ENCODE data around the gene FBRS. TPM values are rescaled to one million over a fixed set of nuclear protein-coding genes. Genes with fewer than 3 reads are reported as not detected.

FBRS gene
- total RNA-seq, result 100 to 1,000 TPM; 140 to 165 TPM
- polyA plus RNA-seq (ENCODE audit: insufficient read depth, low read depth, low replicate concordance), result 302 TPM
- long read RNA-seq, donor 1, full-length matches to known transcripts, result 4 of 21 reads
- long read RNA-seq, donor 1, partial matches to known transcripts, result 17 of 21 reads
- long read RNA-seq, donor 1, other reads (novel, unspliced or antisense), result 0 of 21 reads
- long read RNA-seq, donor 2, partial matches to known transcripts, result 0 of 4 reads
- long read RNA-seq, donor 2, other reads (novel, unspliced or antisense), result 0 of 4 reads

GRCh38 chr16:30657866-30658730 is at the start of gene FBRS:
Gene FBRS, plus strand, starts transcription at chr16:30658431. Its CDS starts 1,088 bp downstream, at chr16:30659519.
- Histone ChIP-seq H3K36me3 (ENCODE audit: low read depth, missing control alignments) (no peaks in the 10 kb centered on the region), H3K4me3 (peak within 1 kb of the TSS; percentile 76 to 95), H3K9me3 (no peaks in the 10 kb centered on the region), H3K4me1 (peaks cover 34% of the 10 kb centered on the region), H3K27me3 (no peaks in the 10 kb centered on the region), H3K27ac (peak within 1 kb of the TSS; percentile 95 to 99)
- intact Hi-C loops (cut with DNase I; ENCODE audit: low total_unique reads), result no loop called here
- TF ChIP-seq POLR2A (IDR thresholded peaks at IDR 0.05) (peak; percentile 84), CTCF (IDR thresholded peaks at IDR 0.05) (peak; percentile 75 to 88 (median 77))
- 0 to 2% methylated on average over 15 to 51 of the region's 86 CpGs for WGBS, 2 donors
- peak; percentile 100 for DNase-seq

DNA sequence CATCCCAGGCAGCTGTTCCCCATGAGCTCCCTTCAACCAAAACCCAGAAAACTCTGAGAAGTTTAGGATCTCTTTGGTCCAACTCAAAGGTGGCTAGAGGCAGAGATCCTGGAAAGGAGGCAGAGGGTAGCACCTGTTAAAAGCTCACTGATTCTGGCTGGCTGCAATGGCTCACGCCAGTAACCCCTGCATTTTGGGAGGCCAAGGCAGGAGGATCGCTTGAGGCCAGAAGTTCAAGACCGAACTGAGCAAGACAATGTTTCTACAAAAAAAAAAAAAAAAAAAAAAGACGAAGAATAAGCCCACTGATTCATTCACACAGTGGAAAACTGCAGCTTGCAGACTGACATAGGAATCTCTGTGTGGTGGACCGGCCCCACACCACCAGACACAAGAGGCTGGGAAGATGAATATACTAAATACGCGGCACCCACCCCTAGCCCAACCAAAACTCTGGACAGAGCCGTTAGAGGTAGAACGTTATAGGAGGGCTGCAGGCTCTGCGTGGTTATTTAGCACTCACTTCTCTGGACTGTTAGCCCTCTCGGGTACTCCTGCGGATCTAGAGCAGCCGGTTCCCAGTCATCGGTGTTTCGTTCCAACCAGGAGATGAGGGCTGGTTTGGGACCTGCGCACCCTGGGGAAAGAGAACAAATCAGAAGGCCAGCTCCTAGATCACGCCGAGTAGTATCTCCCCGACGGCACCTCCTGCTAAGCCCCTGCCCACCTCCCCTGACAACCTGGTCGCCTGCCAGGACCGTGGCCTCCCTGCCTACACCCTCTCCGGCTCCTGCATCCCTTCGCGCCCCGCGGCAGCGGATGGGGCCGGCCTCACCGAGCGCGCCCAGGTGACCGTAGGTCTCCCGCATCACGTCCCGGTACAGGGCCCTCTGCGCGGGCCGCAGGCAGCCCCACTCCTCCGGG is 49.0 kb upstream of the FBRS start:
- no peaks in the 10 kb centered on the region for H3K4me1 ChIP-seq
- no peaks in the 10 kb centered on the region for H3K9me3 ChIP-seq
- TF ChIP-seq POLR2A (IDR thresholded peaks at IDR 0.05) (no peak), CTCF (IDR thresholded peaks at IDR 0.05) (no peak)
- intact Hi-C loops (cut with DNase I; ENCODE audit: low total_unique reads), result no loop called here
- no peaks in the 10 kb centered on the region for H3K27me3 ChIP-seq
- H3K4me3 ChIP-seq, result peak overlapping the region; percentile 89 to 96
- no peaks in the 10 kb centered on the region for H3K36me3 ChIP-seq (ENCODE audit: low read depth, missing control alignments)
- WGBS, 2 donors, result 8 to 13% methylated on average over 24 to 40 of the region's 40 CpGs
- DNase-seq, result peak; percentile 63
- peak overlapping the region; percentile 86 to 99 for H3K27ac ChIP-seq

DNA sequence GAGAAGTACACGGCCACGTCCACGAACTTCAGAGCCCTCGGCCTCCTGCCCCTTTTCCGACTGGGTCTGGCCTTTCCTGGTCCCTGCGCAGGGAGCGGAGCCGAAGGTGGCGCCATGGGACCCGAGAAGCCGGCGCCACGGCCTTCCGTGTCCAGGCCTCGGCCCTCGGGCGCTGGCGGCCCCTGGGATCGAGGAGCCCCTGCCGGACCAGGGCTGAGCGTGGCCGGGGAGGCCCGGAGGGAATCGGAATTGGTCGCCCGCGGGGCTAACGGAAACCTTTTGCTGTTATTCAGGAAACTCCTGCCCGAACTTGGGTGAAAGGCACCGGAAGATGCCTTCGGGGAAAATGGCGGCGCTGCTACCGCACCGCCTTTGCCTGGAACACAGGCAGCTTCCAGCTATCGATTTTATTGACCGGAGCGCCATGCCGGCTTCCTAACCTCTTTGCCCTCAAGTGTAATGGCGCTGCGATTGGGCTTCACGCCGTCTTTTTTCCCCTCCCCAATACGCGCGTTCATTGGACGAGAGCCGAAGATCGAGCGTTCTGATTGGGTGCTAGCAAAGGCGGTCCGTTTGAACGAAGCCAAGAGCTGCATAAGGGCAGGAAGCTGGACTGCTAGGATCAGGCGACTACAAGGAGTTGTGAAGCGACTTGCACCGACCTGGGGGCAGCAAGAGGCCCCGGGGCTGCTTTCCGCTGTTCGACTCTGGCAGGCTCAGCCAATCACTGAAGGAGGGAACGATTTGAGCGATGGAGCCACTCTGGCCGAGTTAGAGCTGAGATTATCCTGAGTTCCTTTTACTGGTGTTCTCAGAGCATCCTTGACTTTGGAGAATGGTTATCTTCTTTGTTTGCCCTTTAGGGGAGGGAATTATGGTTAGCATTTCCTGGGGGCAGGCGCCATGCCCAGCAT is 48.0 kb upstream of the FBRS start, which contains the start of gene ZNF689:
Gene ZNF689 (minus strand): TSS at position 464 of the 914 bp plus-strand sequence. CDS start 348 bp downstream, at position 116.
- intact Hi-C loops (cut with DNase I; ENCODE audit: low total_unique reads), result no loop called here

More for the DNA sequence above, 48.0 kb upstream of the FBRS start, which contains the start of gene ZNF689:
- H3K4me3 ChIP-seq, result peak within 1 kb of the TSS; percentile 89 to 96
- 1 to 2% methylated on average over 28 to 63 of the region's 63 CpGs for WGBS, 2 donors
- H3K4me1 ChIP-seq, result no peaks in the 10 kb centered on the region
- no peaks in the 10 kb centered on the region for H3K9me3 ChIP-seq
- H3K27ac ChIP-seq, result peak within 1 kb of the TSS; percentile 86 to 99
- TF ChIP-seq POLR2A (IDR thresholded peaks at IDR 0.05), result no peak
- no peak for TF ChIP-seq CTCF (IDR thresholded peaks at IDR 0.05)
- H3K36me3 ChIP-seq (ENCODE audit: low read depth, missing control alignments), result no peaks in the 10 kb centered on the region
- H3K27me3 ChIP-seq, result no peaks in the 10 kb centered on the region
- peak; percentile 98 for DNase-seq

All from testis (tissue), 5 donors.